NCI-H128 (cell line): ENCODE data around the gene MYL7.
"Not testable (repeated sequence)": the region's sequence is repeated elsewhere in the genome, so short reads cannot be mapped to it uniquely, and the experiment has no call there.

Source experiments
- DNase-seq: peaks from one replicate; lab custom pipeline; 2025; ENCODE audit not compliant: unreplicated experiment; lab: John Stamatoyannopoulos, UW

Gene MYL7

DNA sequence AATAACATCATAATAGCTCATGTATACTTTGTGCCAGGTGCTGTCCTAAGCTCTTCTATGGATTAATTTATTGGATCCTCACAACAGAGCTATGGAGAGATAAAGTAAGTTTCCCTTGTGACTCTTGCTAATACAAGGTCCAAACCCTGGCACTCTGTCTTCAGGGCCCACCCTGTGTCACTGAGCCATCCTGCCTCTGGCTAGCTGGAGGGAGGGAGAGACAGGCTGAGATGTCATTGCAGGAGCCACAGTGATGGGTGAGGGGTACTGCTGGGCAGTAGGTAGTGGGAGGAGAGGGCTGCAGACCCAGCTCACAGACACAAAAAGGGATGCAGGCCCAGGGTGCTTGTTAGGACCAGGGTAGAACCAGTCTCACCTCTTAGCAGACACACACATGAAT lies 31.2 kb upstream of the MYL7 start:
- no peak for DNase-seq

DNA sequence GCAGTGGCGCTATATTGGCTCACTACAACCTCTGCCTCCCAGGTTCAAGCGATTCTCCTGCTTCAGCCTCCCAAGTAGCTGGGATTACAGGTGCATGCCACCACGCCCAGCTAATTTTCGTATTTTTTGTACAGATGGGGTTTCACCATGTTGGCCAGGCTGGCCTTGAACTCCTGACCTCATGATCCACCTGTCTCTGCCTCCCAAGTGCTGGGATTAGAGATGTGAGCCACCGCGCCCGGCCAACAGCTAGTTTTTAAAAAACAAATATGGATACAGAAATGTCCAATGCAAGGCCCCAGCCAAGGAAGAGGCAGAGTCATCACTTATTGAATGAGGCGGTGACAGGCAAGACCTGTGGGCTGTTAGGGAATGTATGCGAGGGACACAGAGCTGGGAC lies 30.8 kb upstream of the MYL7 start:
- DNase-seq, result not testable (repeated sequence)

DNA sequence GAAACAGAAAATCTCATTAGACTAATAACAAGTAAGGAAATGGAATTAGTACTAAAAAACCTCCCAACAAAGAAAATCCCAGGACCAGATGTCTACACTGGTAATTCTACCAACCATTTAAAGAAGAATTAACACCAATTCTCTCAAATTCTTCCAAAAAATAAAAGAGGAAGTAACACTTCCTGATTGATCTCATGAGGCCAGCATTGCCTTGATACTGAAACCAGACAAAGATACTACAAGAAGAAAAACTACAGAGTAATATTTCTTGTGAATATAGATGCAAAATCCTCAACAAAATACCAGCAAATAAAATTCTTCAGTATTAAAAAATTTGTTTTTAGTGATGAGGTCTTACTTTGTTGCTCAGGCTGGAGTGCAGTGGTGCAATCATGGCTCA lies 26.8 kb upstream of the MYL7 start:
- DNase-seq, result no peak

DNA sequence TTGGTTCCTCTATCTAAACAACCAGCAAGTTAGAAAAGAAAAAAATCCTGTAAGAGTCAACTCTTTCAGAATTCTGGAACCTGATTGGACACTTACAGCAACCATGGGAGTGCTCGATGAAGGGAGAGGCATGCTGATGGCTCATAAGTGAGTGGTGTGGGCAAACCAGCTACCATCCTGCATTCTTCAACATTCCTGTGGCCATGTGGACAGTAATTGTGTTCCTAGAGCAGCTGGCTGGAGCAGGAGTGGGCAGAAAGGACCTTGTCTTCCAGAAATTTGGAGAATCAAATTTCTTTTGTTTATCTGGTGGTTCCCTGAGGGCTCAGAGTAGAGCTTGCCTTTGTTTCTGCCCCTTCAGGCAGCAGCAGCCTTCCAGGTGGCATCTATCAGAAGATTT lies 22.5 kb upstream of the MYL7 start:
- no peak for DNase-seq

DNA sequence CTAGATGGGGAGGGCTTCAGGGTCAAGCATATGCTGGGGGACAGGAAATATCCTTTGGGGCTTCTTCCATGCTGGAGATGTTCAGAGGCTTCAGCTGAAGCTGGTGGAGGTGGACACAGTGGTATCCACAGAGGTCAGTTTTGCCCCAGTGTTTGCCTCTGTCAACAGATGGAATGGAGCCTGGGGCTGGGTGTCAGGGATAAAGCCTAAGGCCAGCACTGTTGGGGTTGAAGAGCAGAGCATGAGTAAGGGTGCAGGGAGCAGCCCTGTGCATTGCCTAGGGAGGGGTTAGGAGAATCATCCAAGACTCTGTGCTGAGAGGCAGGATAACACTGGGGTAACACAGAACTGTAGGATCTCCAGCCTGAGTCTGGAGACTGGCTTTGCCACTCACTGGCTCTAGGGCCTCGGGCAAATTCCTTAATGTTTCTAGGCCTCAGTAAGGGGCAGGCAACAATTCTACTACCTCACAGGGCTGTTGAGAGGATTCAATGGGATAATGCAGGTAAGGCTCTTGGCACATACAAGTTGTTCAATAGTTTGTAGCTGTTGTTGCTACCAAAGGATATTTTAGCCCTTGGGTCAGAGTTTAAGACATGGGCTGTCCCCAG lies 21.8 kb upstream of the MYL7 start:
- no peak for DNase-seq

DNA sequence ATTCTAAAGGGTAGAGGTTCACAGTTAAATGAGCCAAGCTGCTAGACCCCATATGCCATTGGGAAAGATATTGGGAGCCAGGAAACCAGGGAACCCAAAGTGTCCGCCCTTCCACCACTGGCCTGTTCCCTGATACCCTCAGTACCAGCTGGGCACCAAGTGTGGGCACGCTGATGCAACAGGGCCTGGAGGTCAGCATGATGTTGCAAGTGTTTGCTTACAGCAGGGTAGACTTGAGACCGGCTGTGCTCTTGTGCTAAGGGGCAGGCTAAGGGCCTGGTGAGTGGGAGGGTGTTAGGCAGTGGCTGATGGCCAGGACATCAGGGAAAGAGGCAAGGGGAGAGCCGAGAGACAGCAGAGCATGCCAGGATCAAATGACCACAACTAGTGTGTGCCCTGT lies 21.0 kb upstream of the MYL7 start:
- no peak for DNase-seq

DNA sequence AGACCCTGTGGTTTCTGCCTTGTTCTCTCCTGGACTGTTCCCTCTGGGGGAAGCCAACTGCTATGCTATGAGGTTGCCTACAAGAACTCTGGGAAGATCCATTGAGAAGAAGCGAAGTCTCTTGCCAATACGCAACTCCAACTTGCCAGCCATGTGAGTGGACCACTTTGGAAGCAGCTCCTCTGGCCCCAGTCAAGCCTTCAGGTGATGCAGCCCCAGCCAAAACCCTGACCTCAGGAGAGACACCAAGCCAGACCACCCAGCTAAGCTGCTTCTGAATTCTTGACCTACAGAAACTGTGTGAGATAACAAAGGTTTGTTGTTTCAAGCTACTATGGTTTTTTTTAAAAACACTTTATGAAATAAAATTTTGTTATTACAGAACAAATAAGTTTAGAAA lies 20.2 kb upstream of the MYL7 start:
- DNase-seq, result no peak

DNA sequence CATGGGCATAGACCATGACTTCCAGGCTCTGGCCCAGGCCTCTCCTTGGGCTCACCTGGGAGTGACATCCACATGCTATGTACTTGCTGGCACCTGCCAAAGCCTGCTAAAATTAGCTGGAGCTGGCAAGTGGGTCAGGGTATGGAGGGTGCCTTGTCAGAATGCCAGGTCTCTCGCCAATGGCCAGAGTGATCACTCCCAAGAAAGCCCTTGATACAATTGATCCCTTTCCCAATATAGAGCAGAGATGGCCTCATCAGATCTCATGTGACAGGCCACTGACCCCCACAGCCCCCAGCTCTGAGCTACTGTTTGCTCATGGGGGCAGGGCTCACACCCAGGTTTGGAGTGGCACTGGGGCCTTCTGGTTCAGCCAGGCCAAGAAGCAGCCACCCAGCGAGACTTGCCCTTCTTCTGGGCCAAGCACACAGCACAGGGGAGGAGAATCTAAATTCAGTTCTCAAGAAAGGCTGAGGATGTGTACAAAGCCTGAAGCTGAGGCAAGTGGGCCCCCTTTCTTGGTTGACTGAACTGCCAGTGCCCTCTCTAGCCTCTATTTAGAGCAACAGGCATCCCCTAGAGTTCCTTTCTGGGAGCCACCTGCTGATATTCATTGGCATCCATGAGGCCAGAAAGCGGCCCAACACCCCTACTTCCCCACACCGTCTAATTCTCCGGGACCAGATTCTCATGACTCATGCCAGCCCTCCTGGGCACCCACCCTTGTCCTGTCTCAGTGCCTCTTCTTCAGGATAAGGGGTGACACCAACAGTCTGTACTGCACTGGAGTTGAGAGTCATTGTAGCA lies 18.9 kb upstream of the MYL7 start:
- DNase-seq, result no peak

DNA sequence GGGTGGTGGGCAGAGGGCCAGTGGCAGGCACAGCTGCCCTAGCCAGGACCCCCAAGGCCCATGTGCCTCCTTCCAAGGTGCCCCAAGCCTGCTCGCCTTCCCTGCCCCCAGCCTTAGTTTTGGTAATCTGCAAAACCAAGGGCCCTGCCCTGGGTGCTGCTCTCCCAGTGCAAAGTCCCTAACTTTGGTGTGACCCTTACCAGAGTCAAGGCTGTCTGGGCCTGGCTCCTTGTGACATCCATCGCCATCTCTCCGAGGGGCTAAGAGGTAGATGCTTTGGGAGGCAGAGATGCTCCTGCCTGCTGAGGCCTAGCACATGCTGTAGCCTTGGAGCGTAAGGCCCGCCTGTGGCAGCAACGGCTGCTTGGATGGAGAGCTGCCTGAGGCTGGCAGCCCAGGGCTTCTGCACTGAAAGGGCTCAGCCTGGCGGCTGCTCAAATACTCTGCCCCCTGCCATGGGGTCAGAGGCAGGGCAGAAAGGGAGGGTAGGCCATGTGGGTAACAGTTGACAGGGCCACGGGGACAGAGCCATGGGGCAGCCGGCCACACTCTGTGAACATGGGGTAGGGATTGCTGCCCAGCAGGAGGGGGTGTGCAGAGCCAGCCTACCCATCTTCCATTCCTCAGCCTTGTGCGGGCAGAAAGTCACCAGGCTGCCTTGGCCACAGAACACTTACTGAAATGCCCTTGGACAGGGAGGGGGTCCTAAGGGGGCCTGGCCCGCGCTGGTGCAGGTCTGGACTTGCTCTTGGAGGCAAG lies 17.9 kb upstream of the MYL7 start:
- DNase-seq, result no peak

DNA sequence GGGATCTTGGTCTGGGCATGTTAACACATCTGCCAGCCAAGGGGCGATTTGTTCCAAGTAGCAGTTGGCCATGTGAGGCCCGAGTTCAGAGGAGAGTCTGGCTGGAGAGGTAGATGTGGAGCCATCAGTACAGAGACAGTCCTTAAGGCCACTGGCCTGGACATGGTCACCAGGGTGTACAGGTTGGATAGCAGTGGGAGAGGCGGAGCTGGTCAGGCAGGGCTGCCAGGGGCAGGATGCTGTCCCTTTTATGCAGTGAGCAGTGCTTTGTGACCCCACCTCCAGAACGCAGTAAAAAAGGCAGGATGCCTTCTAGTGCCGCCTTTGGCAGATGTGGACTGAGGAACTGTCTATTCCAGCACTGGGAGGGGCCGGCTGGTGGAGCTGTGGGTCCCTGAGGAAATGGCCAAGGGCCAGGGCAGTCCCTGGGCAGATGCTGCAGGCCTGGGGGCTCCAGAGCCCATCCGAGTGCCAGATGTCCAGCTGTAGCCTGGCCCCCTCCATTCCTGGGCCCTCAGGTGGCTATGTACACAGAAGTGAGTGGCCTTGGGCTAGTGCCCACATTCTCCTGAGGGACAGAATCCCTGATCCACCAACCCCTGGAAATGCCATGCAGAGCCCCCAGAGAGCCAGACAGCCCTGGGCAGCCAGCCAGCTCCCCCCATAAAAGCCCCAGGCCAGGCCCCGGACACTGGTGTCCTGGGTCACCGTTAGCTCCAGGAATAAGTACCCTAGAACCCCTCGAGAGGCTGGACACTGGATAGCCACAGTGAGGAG lies 17.2 kb upstream of the MYL7 start:
- no peak for DNase-seq

DNA sequence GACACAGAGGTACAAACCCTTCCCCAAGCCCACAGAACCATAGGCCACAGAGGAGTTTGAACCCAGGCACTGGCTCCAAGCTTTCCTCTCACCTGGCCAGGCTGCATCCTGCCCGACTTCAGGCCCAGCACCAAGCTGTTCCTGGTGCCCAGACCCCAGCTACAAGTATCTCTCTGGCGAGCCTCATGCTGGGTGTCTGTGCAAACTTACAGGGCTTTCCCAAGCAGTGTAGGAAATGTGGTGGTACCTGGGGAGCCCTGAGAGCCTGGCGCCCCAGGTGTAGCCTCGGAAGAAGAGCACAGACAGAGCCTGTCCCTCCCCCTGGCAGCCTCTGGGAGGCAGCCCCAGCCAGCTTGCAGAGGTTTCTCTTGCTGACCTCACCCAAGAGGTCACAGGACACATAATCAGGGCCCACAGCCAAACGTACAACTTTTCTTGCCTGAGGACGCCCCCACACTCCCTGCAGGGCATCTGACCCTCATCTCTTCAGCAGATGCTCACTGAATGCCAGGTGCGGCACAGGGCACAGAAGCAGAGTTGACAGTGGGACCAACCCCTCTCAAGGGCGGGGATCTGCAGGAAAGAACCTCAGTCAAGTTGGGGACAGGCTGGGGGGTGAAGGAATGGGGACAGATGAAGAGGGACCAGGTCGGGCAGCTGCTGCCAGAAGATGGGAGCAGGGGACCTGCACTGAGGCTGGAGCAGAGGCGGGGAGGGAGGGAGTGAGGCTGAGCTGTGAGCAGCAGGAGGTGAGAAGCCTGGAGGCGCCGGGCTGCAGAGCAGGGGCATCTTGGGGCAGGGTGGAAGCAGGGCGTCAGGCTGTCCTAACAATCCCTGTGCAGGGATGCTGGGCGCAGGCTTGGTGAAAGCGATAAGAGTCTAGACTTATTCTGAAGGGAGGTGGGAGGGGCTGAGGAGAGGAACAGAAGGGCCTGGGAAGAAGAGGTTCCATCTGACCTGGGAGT lies 16.3 kb upstream of the MYL7 start:
- DNase-seq, result no peak

DNA sequence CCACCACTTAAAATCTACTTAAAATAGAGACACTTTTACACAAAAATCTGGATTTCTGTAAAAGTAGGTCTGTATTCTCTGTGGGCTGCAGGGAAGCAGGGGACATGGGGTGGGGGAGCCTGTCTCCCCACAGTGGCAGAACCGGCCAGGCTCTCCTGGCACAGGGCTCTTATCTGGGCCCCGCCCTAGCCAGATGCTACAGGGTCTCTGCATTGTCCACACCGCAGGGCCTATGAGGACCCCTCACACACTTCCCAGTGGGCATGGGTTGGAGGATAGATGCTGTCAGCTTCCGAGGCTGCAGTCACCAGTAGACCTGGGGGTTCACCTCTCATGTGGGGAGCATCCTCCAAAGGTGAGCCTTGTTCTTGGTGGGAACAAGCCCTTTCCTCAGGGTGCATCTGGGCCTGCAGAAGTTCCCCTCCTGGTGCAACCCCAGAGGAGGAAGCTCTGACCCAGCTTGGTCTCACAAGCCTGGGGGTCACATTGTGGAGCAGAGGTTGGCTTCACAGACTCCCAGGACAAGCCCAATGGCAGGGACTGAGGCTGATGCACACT lies 15.4 kb upstream of the MYL7 start:
- DNase-seq, result no peak

DNA sequence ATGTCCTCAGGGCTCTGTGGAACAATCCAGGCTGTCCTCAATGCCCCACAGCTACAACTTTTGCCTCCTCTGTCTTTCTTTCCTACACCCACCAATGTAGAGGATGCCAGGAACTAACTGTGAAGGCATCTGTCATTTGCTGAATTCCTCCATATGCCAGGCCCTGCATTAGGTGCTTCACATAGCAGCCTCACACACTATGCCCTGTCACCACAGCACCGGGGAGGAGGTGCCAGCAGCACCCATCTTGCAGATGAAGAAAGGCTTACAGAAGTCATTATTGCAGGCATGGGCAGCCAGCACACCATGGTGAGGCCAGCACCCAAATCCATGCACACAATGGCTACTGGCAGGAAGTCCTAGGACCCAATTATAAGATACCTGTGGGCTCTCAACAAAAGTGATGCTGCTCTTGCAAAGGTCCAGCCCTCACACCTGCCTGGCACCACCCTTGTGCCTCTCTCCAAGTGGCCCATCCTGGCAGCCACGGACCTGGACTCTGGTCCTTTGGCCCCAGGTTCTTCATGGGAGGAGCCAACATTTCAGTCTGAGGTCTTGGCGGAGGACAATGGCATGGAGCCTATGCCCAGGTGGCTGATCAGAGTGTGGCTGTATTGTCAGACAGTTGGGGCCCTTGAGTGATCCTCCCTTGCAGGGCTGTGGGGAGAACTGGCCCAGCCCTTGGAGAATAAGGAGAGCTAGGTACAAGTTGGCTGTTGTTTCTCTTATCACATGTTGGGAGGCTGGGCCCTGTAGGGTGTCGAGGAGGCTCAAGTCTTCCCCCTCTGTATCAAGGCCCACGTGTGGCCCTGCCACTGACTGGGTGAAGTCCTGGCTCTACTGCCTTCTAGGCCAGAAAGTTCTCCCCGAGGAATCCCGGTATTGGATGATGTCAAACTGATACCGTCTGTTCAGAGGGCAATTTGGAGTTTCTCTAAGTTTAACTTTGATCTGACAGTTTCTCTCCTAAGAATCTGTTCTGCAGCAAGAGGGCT lies 14.4 kb upstream of the MYL7 start:
- no peak for DNase-seq

DNA sequence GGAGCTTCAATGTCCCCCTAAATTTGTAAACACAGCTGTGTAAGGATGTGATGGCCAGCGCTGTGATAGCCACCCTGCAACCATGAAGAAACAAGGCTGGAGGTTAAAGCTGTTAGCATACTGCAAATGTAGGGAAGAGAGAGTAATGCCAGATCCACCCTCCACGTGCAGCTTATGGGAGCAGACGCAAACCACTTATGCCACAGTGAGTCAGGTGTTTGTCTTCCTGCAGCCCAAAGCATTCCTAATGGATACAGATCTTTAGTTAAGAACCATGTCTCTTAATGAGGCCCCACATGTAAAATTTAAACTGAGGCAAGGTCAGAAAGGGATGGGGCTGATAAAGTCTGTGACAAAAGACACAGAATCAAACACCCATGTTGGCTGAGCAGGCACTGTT lies 13.6 kb upstream of the MYL7 start:
- no peak for DNase-seq

DNA sequence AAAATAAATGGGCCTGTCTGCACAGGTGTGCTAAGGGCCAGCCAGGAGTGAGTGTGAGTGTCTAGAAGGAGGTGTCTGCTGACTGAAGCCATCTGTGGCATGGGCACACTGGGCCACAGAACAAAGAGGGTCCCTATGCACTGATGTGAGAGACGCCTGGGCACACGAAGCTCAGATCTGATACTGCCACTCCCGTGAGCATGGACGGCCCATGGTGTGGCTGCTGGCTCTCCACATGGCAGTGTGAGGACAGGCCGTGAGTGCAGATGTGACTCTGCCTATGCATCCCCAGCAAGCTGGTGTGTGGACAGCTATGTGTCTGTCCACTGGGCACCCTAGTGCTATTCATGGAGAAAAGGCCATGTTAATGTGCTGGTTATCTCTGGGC lies 12.8 kb upstream of the MYL7 start:
- DNase-seq, result no peak

DNA sequence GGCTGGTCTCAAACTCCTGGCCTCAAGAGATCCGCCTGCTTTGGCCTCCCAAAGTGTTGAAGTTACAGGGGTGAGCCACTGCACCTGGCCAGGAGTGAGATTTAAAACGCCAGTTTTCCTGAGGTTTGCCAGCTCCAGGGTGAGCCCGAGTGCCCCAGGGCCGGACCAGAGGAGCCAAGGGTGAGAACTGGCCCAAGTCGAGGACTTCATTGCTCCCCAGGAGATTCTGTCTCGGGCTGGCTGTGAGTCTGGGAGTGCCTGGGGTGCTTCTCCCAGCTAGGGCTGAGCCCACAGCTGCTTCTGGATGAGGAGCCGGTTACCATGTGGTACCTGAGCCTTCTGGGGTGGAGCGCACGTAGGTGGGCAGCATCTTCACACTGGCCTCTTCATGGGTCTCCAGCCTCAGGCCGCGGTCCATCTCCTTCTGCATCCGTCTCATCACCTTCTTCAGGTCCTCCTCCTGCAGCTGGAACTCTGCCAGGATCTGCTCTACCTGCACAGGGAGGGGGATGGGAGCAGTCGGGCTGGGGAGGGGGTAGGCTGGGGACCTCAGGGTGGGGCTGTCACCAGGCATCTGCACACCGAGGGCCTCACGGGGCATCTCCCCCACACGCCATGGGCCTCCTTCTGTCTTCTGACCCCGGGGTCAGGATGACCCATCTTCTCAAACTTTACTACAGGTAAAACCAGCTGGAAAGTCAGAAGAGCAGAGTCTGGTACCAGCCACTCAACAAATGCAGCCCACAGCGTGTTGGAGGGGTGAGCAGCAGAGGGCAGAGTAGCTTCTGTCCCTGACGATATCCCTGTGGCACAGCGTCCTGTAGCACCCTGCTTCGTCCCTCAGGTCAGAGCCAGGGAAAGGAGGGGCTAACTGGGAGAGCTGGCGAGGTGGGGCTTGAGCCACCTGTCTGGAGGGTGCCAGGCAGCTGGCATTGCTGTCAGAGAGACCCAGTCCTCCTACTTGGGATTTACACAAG lies 12.1 kb upstream of the MYL7 start:
- no peak for DNase-seq

DNA sequence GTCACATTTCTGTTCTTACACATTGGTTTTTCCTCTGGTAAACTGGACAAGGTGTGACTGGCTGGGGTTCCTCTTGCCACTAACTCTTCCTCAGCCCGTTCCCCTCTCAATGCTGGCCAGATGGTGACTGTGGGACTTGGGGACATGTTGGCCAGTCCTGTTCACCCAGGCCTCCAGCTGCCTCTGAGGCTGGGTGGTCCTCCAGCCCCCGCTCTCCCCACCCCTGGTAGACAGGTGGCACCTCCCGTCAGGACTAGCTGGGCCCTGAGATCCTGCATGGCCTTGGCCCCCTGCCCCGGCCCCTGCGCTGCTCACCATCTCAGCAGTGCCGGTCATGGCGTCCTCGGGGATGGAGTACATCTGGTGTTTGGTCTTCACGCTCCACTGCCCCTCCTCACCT lies 10.8 kb upstream of the MYL7 start:
- DNase-seq, result no peak
